NCI-H460 (cell line): ENCODE measurements around the gene PCDH17. TPM values are rescaled to one million over a fixed set of nuclear protein-coding genes. Genes with fewer than 3 reads are reported as not detected.

Source experiments
- DNase-seq: peaks from one replicate; pipeline ENCODE4 v3.0.0-alpha.2; 2016; ENCODE audit warnings: low read depth; ENCODE audit errors: extremely low read depth
- total RNA-seq: library from RNA; depleted of rRNA; stranded (reverse); fragments of >200 nt; shearing (Covaris generic); gene quantifications from 2 replicates; pipeline ENCODE4 v1.2.3, GENCODE V29; 2014

PCDH17 gene
- total RNA-seq, 1 experiment from 2014 or later = 0.15 TPM

GRCh38 chr13:57726981-57727380, 95.4 kb downstream of the PCDH17 start:
- no peak for DNase-seq

- no peak for DNase-seq
Observed at GRCh38 chr13:57734306-57734705, 102.8 kb downstream of the PCDH17 start.

- no peak for DNase-seq
Observed at GRCh38 chr13:57739089-57739488, 107.5 kb downstream of the PCDH17 start.

- peak; percentile 26 for DNase-seq
Observed at GRCh38 chr13:57739543-57740190, 108.1 kb downstream of the PCDH17 start.

DNA sequence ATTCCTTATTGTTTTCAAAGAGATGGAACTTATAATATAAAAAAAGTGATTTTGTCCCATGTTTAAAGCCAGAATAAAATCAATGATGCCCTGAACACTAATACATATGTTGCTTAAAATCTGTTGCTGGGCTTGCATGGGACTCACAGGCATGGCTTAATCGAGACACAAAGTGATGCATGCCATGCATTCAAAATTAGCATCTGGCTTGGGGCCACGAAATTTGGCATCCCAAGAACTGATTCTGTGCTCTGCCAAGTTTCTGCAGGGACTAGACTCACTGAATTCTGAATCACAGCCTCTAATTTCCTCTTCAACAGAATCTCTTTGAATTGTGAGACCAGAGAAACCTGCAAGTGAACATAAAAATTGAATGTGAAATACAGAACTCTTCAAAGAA, 109.2 kb downstream of the PCDH17 start:
- no peak for DNase-seq

DNA sequence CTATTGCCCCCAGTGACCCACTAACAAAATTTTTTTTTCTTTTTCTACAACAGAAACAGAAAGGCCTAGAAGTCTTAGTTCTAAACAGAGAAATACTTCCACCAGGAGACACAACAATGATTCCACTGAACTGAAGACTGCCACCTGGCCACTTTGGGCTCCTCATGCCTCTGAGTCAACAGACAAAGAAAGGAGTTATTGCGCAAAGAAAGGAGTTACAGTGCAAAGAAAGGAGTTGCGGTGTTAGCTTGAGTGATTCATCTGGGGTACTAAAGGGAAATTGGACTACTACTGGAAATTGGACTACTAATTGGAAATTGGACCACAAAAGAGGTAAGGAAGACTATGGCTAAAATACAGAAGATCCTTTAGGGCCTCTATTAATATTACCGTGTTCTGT, 116.6 kb downstream of the PCDH17 start:
- DNase-seq = no peak

GRCh38 chr13:57760951-57761350, 129.4 kb downstream of the PCDH17 start:
- no peak for DNase-seq

DNA sequence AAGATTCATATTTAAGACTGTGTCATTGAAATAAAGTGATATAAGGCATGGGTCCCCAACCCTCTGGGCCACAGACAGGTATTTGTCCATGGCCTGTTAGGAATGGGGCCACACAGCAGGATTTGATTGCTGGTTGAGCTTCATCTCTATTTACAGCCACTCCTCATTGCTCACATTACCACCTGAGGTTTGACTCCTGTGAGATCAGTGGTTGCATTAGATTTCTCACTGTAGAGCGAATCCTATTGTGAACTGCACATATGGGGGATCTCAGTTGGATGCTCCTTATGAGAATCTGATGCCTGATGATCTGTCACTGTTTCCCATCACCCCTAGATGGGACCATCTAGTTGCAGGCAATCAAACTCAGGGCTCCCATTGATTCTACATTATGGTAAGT, 132.1 kb downstream of the PCDH17 start:
- DNase-seq = no peak
